Stimulated activated CD8-positive, alpha-beta memory T cell treated with anti-CD3 and anti-CD28 coated beads, Interleukin-12 subunit alpha, Interleukin-12 subunit beta, amount 100 ng/mL, for 4 hours (primary cell): Measurements from ENCODE around the gene SET.
A peak's percentile ranks its signal among the peaks of the same experiment; 100 is the strongest.
"Not testable (repeated sequence)": the region's sequence is repeated elsewhere in the genome, so short reads cannot be mapped to it uniquely, and the experiment has no call there.

Source experiments
- DNase-seq: peaks from one replicate; pipeline ENCODE4 v3.0.0-alpha.2; 2020; ENCODE audit warnings: low read depth

SET gene

GRCh38 chr9:128687453-128687852 is 1.6 kb upstream of the SET start:
- DNase-seq: no peak

GRCh38 chr9:128689293-128689774 is 312 bp downstream of the SET start:
- no peak for DNase-seq

GRCh38 chr9:128689820-128690683 is 1.0 kb downstream of the SET start:
- DNase-seq: peak; percentile 40

- no peak for DNase-seq
Measured at GRCh38 chr9:128690684-128691034, 1.6 kb downstream of the SET start.

GRCh38 chr9:128693738-128694137 is 4.7 kb downstream of the SET start:
- not testable (repeated sequence) for DNase-seq

- no peak for DNase-seq
Measured at GRCh38 chr9:128694344-128694743, 5.3 kb downstream of the SET start.

GRCh38 chr9:128696923-128697707 is 8.1 kb downstream of the SET start:
- no peak for DNase-seq

GRCh38 chr9:128699096-128699795 is 10.2 kb downstream of the SET start:
- not testable (repeated sequence) for DNase-seq

- no peak for DNase-seq
Measured at GRCh38 chr9:128701227-128701854, 12.3 kb downstream of the SET start.

GRCh38 chr9:128702445-128702948 is 13.5 kb downstream of the SET start, which contains the start of gene PKN3:
TSS of gene PKN3 (plus strand) at chr9:128702503. CDS start at chr9:128702916, 413 bp downstream.
- peak; percentile 70 for DNase-seq

- DNase-seq: no peak
Measured at GRCh38 chr9:128702949-128703615, 14.1 kb downstream of the SET start.

GRCh38 chr9:128703616-128704355 is 14.8 kb downstream of the SET start:
- DNase-seq: no peak

GRCh38 chr9:128704356-128704670 is 15.3 kb downstream of the SET start:
- no peak for DNase-seq

GRCh38 chr9:128705051-128705965 is 16.3 kb downstream of the SET start:
- no peak for DNase-seq

GRCh38 chr9:128706045-128706444 is 17.0 kb downstream of the SET start:
- no peak for DNase-seq

- DNase-seq: no peak
Measured at GRCh38 chr9:128706671-128707381, 17.8 kb downstream of the SET start.

- DNase-seq: no peak
Measured at GRCh38 chr9:128707446-128707845, 18.4 kb downstream of the SET start.

- DNase-seq: no peak
Measured at GRCh38 chr9:128712451-128713410, 23.7 kb downstream of the SET start.
